ENCODE data around the gene NEUROD6. TPM values are rescaled to one million over a fixed set of nuclear protein-coding genes. Genes with fewer than 3 reads are reported as not detected.

Gene NEUROD6
- not detected for total RNA-seq (2013)
- polyA plus RNA-seq, result not detected
- not detected in 2 replicates for polyA minus RNA-seq
- 0 to 0.45 (median 0) reads per million in 11 experiments for total RNA-seq

GRCh38 chr7:31340603-31341002, at the start of gene NEUROD6:
Gene NEUROD6 (minus strand): TSS chr7:31340726. CDS start chr7:31339268, 1,458 bp downstream.
- intact Hi-C loops (cut with micrococcal nuclease), result no loop called here
- 91% methylated on average over 6 of the region's 6 CpGs for WGBS (ENCODE audit: insufficient coverage)
- no peak for DNase-seq
- Histone ChIP-seq H3K36me3 (replicated peaks in 1 of 2; ENCODE audit: control insufficient read depth in 1 of 2, insufficient read depth in 2 of 2, low read length in 2 of 2) (no peaks in the 10 kb centered on the region), H2AFZ (ENCODE audit: insufficient read depth, low read depth, low read length, poor library complexity, severe bottlenecking) (no peak within 1 kb of the TSS), H3K4me2 (replicated peaks; ENCODE audit: extremely low read depth, low read length, poor library complexity, severe bottlenecking) (no peak within 1 kb of the TSS), H3K9me3 (replicated peaks in 1 of 2; ENCODE audit: control insufficient read depth in 1 of 2, insufficient read depth in 1 of 2, low read length in 2 of 2) (peaks cover 0 to 3% of the 10 kb centered on the region in 2 donors), H3K27ac (ENCODE audit: low read depth in 1 of 2, low read length in 2 of 2) (no peak within 1 kb of the TSS), H3K9ac (ENCODE audit: insufficient read depth, low read length, poor library complexity, severe bottlenecking) (no peak within 1 kb of the TSS), H4K20me1 (ENCODE audit: insufficient read depth, low read length) (no peaks in the 10 kb centered on the region), H3K27me3 (ENCODE audit: control insufficient read depth in 2 of 2, insufficient read depth in 2 of 2, low read length in 2 of 2) (peaks cover 19 to 23% of the 10 kb centered on the region in 2 donors), H3K79me2 (ENCODE audit: insufficient read depth, low read length) (no peaks in the 10 kb centered on the region), H3K4me1 (ENCODE audit: control insufficient read depth in 1 of 2, insufficient read depth in 2 of 2, low read length in 2 of 2) (no peaks in the 10 kb centered on the region), H3K4me3 (replicated peaks in 1 of 3; ENCODE audit: low read depth in 2 of 3, low read length in 3 of 3) (no peak within 1 kb of the TSS)
- Mint-ChIP-seq H3K27ac (no peak within 1 kb of the TSS), H3K27me3 (ENCODE audit: low read depth in 3 of 3) (peaks cover 21 to 29% (median 26%) of the 10 kb centered on the region in 3 donors), H3K9me3 (peaks cover 0 to 4% (median 0%) of the 10 kb centered on the region in 7 donors), H3K4me3 (no peak within 1 kb of the TSS), H3K4me1 (no peaks in the 10 kb centered on the region), H3K36me3 (no peaks in the 10 kb centered on the region)
- TF ChIP-seq CTCF (IDR thresholded peaks at IDR 0.05), result no peak

GRCh38 chr7:31384466-31384865, 43.9 kb upstream of the NEUROD6 start:
- intact Hi-C loops (cut with micrococcal nuclease), result no loop called here
- TF ChIP-seq CTCF (IDR thresholded peaks at IDR 0.05), result no peak
- H4K20me1 ChIP-seq (ENCODE audit: insufficient read depth, low read length), result no peaks in the 10 kb centered on the region
- no peak overlapping the region for H3K4me3 ChIP-seq (replicated peaks in 1 of 3; ENCODE audit: low read depth in 2 of 3, low read length in 3 of 3)
- Mint-ChIP-seq H3K36me3 (no peaks in the 10 kb centered on the region), H3K27ac (no peak overlapping the region), H3K4me1 (no peaks in the 10 kb centered on the region), H3K4me3 (no peak overlapping the region), H3K27me3 (ENCODE audit: low read depth in 3 of 3) (peaks cover 0 to 2% (median 1%) of the 10 kb centered on the region in 3 donors), H3K9me3 (peaks cover 0 to 3% (median 1%) of the 10 kb centered on the region in 7 donors)
- peaks cover 0 to 4% of the 10 kb centered on the region in 2 donors for H3K9me3 ChIP-seq (replicated peaks in 1 of 2; ENCODE audit: control insufficient read depth in 1 of 2, insufficient read depth in 1 of 2, low read length in 2 of 2)
- no peak overlapping the region for H3K4me2 ChIP-seq (replicated peaks; ENCODE audit: extremely low read depth, low read length, poor library complexity, severe bottlenecking)
- H3K36me3 ChIP-seq (replicated peaks in 1 of 2; ENCODE audit: control insufficient read depth in 1 of 2, insufficient read depth in 2 of 2, low read length in 2 of 2), result no peaks in the 10 kb centered on the region
- no peaks in the 10 kb centered on the region for H3K27me3 ChIP-seq (ENCODE audit: control insufficient read depth in 2 of 2, insufficient read depth in 2 of 2, low read length in 2 of 2)
- no peak for DNase-seq
- H3K27ac ChIP-seq (ENCODE audit: low read depth in 1 of 2, low read length in 2 of 2), result no peak overlapping the region
- no peaks in the 10 kb centered on the region for H3K79me2 ChIP-seq (ENCODE audit: insufficient read depth, low read length)
- H3K9ac ChIP-seq (ENCODE audit: insufficient read depth, low read length, poor library complexity, severe bottlenecking), result no peak overlapping the region
- 95% methylated on average over 3 of the region's 4 CpGs for WGBS (ENCODE audit: insufficient coverage)
- H3K4me1 ChIP-seq (ENCODE audit: control insufficient read depth in 1 of 2, insufficient read depth in 2 of 2, low read length in 2 of 2), result no peaks in the 10 kb centered on the region
- no peak overlapping the region for H2AFZ ChIP-seq (ENCODE audit: insufficient read depth, low read depth, low read length, poor library complexity, severe bottlenecking)
